ENCODE results near the gene SNTB2. TPM values are rescaled to one million over a fixed set of nuclear protein-coding genes. Genes with fewer than 3 reads are reported as not detected.
A peak's percentile ranks its signal among the peaks of the same experiment; 100 is the strongest.

SNTB2 gene
- total and polyA plus RNA-seq, 9 of the 15 experiments (the other 6 are each of a cell fraction or from before 2014, with no cell fraction given): 1.2 to 13.7 (median 5.7) TPM

- TF ChIP-seq PRDM10 (IDR thresholded peaks at IDR 0.05; ENCODE audit: partially characterized antibody): no peak
- peak; percentile 53; the same call in 1 of the 2 replicates for TF ChIP-seq SPI1 (IDR thresholded peaks at IDR 0.05; ENCODE audit: borderline replicate concordance, low read depth, low read length)
- TF ChIP-seq ATF3 (IDR thresholded peaks at IDR 0.05): no peak
- TF ChIP-seq ATF3 (CRISPR knock-in tag; conservative IDR thresholded peaks at IDR 0.05): no peak
- no peak for TF ChIP-seq NFRKB (IDR thresholded peaks at IDR 0.05; ENCODE audit: low read depth)
- TF ChIP-seq ZNF766 (CRISPR knock-in tag; conservative IDR thresholded peaks at IDR 0.05): peak; percentile 52; the same call in 1 of the 2 replicates
- no peak for TF ChIP-seq THRB (CRISPR knock-in tag; conservative IDR thresholded peaks at IDR 0.05)
- TF ChIP-seq ELF1 (tag; IDR thresholded peaks at IDR 0.05): peak; percentile 80
- no peak for TF ChIP-seq JUN (IDR thresholded peaks at IDR 0.05; ENCODE audit: borderline replicate concordance, low read depth, low read length)
- TF ChIP-seq JUN (CRISPR knock-in tag; IDR thresholded peaks at IDR 0.05; ENCODE audit: borderline replicate concordance): 0 out of 2 replicates have a peak, but pooled peaks have one; percentile 44
- TF ChIP-seq ZFPM2 (CRISPR knock-in tag; IDR thresholded peaks at IDR 0.05): 0 out of 2 replicates have a peak, but pooled peaks have one; percentile 29
- TF ChIP-seq TCF3 (CRISPR knock-in tag; IDR thresholded peaks at IDR 0.05): peak; percentile 1; the same call in 1 of the 2 replicates
- TF ChIP-seq CBX2 (IDR thresholded peaks at IDR 0.05; ENCODE audit: insufficient read depth, low read length, poor library complexity, severe bottlenecking): no peak
- TF ChIP-seq CREB5 (CRISPR knock-in tag; IDR thresholded peaks at IDR 0.05): no peak
- peak; percentile 19; the same call in 1 of the 2 replicates for TF ChIP-seq NCOA6 (IDR thresholded peaks at IDR 0.05)
- TF ChIP-seq SAP30 (IDR thresholded peaks at IDR 0.05; ENCODE audit: borderline replicate concordance, insufficient read depth, low read depth, low read length, poor library complexity, severe bottlenecking): peak; percentile 87
- TF ChIP-seq VEZF1 (CRISPR knock-in tag; IDR thresholded peaks at IDR 0.05): peak; percentile 41; the same call in 1 of the 2 replicates
These were observed 143.5 kb downstream of the SNTB2 start, which contains the start of gene PDF (continued) for GRCh38 chr16:69330286-69331109.

Data from K562 (cell line).